HG02852 (cell line): Measurements from ENCODE around the gene TWF2.

Source experiments
- ATAC-seq: cut with Tn5 transposase; IDR thresholded peaks from one replicate; pipeline ENCODE4 v1.9.1; 2021; ENCODE audit warnings: mild to moderate bottlenecking, moderate library complexity; ENCODE audit not compliant: unreplicated experiment

The TWF2 gene

GRCh38 chr3:52223449-52224408 lies 15.2 kb downstream of the TWF2 start:
- no peak for ATAC-seq

- no peak for ATAC-seq
Measured at GRCh38 chr3:52222319-52223221, 16.4 kb downstream of the TWF2 start.

GRCh38 chr3:52221563-52222318 lies 17.2 kb downstream of the TWF2 start:
- no peak for ATAC-seq

GRCh38 chr3:52221141-52221562 lies 17.8 kb downstream of the TWF2 start:
- no peak for ATAC-seq

- peak; percentile 55 for ATAC-seq
Measured at GRCh38 chr3:52220380-52221026, 18.5 kb downstream of the TWF2 start.

- ATAC-seq, result no peak
Measured at GRCh38 chr3:52218937-52219650, 19.9 kb downstream of the TWF2 start.

GRCh38 chr3:52218454-52218853 lies 20.5 kb downstream of the TWF2 start:
- no peak for ATAC-seq

- ATAC-seq, result no peak
Measured at GRCh38 chr3:52218026-52218425, 20.9 kb downstream of the TWF2 start.

- ATAC-seq, result no peak
Measured at GRCh38 chr3:52217409-52217805, 21.6 kb downstream of the TWF2 start.

GRCh38 chr3:52216585-52217408 lies 22.2 kb downstream of the TWF2 start:
- ATAC-seq, result no peak

- no peak for ATAC-seq
Measured at GRCh38 chr3:52215351-52215750, 23.6 kb downstream of the TWF2 start.

- no peak for ATAC-seq
Measured at GRCh38 chr3:52213901-52214300, 25.1 kb downstream of the TWF2 start.

- ATAC-seq, result no peak
Measured at GRCh38 chr3:52213005-52213404, 26.0 kb downstream of the TWF2 start.

GRCh38 chr3:52211268-52211891 lies 27.6 kb downstream of the TWF2 start:
- no peak for ATAC-seq

GRCh38 chr3:52210550-52211046 lies 28.4 kb downstream of the TWF2 start:
- ATAC-seq, result no peak

- ATAC-seq, result no peak
Measured at GRCh38 chr3:52210037-52210436, 28.9 kb downstream of the TWF2 start.

- no peak for ATAC-seq
Measured at GRCh38 chr3:52208556-52208955, 30.4 kb downstream of the TWF2 start.

GRCh38 chr3:52205727-52206372 lies 33.1 kb downstream of the TWF2 start:
- no peak for ATAC-seq
